ENCODE results near the gene CD8A.

Gene CD8A

DNA sequence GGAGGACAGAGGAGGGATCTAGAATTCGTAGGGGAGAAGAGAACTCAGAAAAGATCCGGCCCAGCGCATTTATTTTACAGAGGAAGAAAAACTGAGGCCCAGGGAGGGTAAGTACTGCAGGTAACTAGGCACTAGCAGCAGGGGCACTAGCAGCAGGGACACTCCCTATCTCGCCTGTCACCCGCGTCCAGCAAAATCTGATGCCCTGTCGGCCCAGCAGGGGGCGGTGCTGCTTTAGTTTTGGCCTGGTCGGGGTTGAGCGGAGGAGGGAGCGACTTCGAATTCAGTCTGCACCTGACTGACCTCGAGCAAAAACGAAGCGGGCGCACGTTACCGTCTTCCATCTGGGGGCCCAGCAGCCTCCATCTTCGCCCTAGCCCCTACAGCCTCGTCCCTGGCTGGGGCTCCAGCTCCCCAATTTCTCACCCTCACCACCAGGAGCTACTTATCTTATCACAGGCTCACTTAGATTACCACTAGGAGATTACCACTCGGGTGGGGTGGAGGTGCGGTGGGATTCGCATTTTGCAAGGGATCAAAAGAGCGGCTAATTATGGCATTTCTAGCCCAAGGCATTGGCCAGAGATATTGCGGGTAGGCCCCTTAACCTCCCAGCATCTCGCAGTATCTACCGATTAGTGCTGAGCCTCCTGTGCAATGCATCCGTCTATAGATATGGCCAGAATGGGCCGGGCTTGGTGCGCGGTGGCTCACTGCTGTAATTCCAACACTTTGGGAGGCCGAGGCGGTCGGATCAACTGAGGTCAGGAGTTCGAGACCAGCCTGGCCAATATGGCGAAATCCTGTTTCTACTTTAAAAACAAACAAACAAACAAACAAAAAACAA, 17.8 kb upstream of the CD8A start:
- DNase-seq (ENCODE audit: low read depth in 3 of 3) = peak; percentile 87 to 91 (median 87)

DNA sequence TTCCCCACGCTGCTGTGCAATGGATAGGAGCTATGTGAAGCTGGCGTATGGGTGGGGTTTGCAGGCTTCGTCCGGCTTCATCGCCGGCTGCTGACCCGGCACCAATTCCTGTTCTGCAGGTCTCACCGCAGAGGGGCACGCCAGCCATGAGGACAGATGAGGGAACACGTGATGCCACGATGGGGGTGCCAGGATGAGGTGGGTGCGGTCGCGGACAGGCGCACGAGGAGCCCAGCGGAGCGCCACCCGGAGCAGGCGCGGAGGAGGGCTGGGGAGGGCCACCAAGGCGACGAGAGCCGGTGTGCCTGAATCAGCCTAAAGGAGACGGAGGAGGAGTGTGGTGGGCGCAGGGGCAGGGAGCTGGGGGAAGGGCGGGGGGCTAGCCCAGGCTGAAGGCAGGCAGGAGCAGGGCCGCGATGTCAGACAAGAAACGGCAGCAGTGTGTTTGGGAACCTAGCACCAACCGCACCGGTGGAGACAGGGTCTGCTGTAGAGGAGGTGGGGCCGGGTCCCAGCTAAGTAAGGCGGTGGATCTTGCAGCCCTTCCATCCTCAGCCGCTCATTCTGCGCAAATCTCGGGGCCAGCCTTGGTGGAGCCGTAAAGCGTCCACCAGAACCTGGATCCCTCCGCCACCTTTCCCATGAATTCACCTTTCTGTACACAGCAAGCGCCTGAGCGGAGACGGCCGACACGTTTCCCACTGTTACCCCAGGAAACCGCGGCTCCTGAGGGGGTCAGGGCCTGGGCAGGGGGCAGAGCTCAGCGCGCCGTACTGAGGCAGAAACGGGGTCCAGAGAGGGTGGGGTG, 17.0 kb upstream of the CD8A start:
- DNase-seq (ENCODE audit: low read depth in 3 of 3) = no peak

DNA sequence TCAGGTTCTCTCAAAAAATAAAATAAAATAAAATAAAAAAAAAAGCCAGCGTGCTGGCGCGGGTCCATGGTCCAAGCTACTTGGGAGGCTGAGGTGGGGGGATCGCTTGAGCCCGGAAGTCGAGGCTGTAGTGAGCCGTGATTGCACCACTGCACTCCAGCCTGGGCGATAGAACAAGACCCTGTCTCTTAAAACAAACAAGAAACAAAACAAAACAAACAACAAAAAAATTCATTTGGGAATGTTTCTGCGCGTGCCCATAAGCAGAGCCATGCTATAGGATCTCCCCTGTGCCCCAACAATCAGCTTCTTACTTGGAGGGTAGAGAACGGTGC, 16.4 kb upstream of the CD8A start:
- no peak for DNase-seq (ENCODE audit: low read depth in 3 of 3)

DNA sequence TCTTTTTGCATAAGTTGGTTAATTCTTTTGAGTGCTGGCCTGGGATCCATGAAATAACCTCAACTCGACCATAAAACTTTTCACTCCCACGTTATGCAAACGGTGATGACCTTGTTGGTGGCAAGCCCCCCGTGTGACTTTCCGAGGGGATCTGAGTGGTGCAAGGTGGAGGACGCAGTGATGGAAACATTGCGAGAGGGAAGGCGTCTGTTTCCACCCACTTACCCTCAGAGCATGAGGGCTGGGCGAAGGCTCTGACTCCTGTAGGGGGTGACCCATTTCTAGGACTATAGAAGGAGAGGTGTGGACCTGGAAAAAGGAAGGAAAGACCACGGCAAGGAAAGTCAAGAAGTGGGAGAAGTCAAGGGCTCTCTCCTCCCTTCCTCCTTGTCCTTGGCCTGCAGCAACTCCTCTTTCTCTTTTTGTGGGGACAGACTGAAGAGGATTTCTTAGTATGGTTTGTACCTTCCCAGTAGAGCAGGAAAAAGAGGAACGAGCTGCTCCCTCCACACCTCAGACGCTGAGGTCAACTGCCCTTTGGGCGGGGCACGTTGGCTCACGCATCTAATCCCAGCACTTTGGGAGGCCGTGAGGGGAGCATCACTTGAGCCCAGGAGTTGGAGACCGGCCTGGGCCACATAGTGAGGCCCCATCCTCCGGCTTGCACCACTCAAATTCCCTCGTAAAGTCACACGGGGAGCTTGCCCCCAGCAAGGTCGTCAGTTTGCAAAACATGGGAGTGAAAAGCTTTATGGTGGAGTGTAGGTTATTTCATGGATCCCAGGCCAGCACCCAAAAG, 15.5 kb upstream of the CD8A start:
- DNase-seq (ENCODE audit: low read depth in 3 of 3) = no peak

DNA sequence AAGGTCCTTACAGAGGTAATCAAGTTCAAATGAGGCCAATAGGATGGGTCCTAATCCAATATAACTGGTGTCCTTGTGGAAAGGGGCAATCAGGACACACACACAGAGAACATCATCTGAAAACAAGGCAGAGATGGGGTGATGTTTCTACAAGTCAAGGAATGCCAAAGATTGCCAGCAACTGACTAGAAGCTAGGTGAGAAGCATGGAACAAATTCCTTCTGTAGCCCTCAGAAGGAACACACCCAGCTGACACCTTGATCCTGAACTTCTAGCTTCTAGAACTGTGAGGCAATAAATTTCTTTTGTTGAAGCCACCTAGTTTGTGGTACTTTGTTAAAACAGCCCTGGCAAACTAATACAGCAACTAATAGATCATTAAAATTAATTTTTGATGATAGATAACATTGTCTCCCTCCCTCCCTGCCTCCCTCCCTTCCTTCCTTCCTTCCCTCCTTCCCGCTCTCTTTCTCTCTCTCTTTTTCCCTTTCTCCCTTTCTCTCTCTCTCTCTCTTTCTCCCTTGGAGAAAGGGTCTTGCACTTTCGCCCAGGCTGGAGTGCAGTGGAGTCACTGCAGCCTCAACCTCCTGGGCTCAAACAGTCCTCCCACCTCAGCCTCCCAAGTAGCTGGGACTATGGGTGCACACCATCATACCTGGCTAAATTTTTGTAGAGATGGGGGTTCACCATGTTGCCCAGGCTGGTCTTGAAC, 10.3 kb upstream of the CD8A start:
- DNase-seq (ENCODE audit: low read depth in 3 of 3) = no peak

DNA sequence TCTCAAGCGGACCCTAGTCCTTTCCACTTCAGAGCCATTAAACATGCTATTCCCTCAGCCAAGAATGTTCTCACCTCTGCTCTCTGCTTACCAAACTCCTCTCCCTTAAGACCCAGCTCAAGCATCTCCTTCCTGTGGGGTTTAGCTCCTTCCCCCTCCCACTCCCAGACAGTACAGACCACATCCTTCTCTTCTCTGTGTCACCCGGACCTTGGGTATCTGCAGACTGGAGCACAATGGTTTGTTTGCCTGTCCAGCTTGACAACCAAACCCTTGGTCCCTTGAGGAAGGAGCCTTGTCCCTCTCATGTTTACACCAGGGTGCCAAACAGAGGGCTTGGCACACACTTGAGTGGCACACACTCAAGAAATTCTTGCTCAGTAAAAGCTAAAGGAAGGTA, 4.1 kb upstream of the CD8A start:
- DNase-seq (ENCODE audit: low read depth in 3 of 3) = no peak

DNA sequence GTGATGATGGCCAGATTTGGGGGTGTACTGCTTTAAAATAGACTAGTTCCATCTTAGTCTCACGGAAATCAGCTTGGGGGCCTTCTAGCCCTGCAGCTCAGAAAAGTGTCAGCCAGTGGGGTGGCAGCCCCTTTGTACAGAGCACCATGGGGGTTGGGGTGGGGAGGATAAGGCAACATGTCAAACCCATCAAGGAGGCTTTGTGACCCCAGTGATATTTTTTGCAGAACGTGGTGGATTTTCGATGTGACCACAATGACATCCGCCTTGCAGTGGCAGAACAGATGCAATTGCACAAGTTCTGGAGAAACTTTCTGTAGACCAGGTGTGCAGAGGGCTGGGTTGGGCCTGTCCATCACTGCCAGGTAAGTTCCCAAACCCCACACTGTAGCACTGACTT, 3.0 kb upstream of the CD8A start:
- no peak for DNase-seq (ENCODE audit: low read depth in 3 of 3)

DNA sequence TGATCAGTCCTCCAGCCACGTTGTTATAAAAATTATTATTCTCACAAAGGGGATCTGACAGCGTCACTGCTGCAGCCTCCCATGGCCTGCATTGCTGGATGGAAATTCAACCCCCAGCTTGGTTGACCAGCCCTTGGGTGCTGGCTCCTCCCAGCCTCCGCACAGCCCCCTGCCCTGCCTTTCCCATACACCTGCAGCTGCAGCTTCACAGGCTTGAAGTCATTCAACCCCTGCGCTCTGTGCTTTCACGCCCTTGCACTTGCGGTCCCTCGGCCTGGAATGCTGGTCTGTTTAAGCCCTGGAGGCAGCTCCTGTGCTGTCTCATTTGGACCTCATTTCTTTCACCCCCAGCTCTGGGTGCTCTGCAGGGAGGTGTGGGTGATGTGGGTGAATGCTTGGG, 860 bp upstream of the CD8A start:
- DNase-seq (ENCODE audit: low read depth in 3 of 3) = no peak

DNA sequence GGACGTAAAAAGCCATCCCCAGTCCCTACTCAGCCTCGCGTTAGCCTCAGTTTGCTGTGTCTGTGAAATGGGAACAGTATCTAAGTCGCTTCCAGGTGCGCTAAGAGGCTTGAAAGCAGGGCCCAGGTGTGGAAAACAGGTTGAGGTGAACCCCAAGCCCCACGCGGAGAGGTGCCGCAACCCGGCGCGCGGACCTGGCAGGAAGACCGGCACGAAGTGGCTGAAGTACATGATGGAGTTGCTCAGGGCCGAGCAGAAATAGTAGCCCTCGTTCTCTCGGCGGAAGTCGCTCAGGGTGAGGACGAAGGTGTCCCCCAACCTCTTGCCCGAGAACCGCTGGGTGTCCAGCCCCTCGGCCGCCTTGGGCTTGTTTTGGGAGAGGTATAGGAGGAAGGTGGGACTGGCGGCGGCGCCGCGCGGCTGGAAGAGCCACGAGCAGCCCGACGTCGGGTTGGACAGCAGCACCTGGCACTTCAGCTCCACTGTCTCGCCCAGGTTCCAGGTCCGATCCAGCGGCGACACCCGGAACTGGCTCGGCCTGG, 508 bp downstream of the CD8A start:
- DNase-seq (ENCODE audit: low read depth in 3 of 3) = no peak

DNA sequence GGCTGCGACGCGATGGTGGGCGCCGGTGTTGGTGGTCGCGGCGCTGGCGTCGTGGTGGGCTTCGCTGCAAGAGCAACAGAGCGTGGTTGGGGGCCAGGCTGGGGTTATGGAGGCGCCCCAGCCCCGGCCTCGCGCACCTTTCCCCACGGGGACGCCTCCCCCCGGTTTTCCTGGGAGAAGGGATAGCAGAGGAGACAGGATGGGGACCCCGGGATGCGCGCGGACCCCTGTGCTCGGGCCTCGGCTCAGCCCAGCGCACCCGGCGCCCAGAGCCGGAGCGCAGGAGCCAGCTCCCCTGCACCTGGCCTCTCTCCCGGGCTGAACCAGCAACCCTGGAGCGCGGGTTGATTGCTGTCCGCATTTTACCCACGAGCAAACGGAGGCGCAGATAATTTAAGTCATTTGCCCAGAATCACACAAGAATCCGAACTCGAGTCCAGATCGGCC, 1.0 kb downstream of the CD8A start:
- DNase-seq (ENCODE audit: low read depth in 3 of 3) = no peak

DNA sequence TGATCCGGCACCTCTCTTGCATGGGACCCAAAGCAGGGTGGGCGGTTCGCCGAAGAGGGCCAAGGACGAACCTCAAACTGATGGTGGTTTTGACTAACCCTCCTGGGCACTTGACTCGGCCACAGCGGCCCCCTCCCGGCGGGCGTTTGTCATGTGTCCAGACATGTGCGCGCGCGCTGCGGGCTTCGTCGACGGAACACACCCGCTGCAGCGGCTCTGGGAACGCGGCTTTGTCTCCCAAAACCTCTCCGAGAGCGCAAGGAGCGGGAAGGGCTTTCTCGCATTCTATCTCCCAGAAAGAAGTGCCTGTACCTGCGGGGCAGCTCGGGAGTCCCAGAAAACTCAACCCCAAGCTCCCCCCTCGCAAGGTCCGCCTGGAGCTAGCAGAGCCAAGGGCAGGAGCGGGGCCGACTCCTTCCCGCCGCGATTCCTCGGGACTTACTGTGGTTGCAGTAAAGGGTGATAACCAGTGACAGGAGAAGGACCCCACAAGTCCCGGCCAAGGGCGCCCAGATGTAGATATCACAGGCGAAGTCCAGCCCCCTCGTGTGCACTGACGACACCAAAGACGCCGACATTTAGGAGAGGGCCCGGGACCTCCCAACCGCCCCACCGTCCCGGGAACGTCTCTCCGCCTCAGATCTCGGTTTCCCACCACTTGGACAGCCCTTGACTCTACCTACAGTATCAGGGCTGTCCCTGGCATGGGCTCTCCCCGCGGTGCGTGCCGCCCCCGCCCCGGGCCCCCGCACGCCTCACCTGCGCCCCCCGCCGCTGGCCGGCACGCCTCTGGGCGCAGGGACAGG, 1.6 kb downstream of the CD8A start:
- no peak for DNase-seq (ENCODE audit: low read depth in 3 of 3)

DNA sequence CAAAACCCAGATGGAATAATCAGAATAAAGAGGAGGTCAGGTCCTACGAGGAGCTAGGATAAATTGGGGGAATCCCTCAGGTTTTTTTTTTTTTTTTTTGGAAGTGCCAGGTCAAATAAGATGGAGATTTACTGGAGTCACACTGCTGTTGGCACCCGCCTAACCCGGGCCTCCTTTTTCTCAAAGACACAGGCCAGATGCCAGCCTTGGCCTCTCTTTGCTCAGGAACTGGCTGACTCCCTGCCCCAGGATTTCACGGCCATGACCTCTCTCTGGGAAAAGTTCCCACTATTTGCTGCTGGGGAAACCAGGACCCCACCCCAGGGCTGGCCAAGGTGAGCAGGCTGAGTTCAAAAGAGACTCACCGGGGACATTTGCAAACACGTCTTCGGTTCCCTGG, 2.5 kb downstream of the CD8A start:
- DNase-seq (ENCODE audit: low read depth in 3 of 3) = no peak

DNA sequence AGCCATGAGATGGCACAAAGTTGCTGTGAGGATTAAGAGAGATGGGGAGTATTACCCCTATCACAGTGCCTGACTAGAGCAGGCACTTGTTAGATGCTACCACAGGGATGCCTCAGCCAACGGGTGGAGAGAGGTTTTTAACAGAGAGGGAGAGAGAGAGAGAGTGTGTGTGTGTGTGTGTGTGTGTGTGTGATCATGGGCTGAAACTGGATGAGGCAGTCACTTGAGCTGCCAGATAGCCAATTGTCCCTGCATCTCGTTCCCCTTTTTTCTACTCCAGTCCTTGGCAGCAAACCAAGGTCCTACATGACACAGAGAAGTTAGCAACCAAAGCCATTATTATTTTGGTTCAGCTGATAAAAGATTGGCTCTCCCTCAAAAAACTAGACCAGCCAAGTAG, 3.0 kb downstream of the CD8A start:
- no peak for DNase-seq (ENCODE audit: low read depth in 3 of 3)

DNA sequence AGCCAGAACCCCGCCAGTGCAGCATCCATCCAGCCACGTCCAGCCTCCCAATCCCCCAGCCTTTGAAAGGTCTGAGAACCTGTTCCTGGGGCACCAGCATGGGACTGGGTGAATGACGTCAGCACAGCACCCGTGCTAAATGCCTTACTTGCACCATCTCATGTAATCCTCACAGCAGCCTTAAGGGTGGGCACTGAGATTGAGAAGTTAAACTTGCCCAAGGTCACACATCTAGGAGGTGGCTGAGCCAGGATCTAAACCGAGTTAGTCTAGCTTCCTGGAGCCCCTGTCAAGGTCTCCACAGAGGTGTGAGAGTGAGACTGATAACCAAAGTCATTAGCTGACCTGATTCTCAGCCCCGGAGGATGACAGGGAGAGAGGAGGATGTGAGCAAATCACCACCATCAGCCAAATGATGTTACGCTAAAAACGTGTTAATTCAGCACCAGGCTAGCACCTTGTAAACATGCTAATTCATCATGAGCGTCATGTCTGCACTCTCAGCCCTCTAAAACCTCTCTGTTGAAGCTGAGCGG, 4.6 kb downstream of the CD8A start:
- DNase-seq (ENCODE audit: low read depth in 3 of 3) = no peak

DNA sequence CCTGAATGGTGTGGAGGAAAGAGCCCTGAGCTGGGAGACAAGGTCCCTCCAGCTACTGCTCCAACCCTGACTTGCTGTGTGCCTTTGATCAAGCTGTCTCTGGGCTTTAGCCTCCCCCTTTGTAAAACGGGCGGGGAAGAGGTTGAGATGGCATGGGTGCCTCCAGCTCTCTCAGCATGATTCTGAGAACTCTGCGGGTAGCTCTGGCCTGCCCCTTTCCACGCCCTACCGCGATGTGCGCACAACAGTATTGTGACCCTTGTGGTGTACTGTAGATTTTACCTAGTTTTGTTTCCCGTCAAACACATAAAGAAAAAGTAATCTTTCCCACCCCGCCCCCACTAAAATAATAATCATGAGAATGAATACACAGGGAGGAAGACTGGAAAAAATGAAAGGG, 5.3 kb downstream of the CD8A start:
- no peak for DNase-seq (ENCODE audit: low read depth in 3 of 3)

DNA sequence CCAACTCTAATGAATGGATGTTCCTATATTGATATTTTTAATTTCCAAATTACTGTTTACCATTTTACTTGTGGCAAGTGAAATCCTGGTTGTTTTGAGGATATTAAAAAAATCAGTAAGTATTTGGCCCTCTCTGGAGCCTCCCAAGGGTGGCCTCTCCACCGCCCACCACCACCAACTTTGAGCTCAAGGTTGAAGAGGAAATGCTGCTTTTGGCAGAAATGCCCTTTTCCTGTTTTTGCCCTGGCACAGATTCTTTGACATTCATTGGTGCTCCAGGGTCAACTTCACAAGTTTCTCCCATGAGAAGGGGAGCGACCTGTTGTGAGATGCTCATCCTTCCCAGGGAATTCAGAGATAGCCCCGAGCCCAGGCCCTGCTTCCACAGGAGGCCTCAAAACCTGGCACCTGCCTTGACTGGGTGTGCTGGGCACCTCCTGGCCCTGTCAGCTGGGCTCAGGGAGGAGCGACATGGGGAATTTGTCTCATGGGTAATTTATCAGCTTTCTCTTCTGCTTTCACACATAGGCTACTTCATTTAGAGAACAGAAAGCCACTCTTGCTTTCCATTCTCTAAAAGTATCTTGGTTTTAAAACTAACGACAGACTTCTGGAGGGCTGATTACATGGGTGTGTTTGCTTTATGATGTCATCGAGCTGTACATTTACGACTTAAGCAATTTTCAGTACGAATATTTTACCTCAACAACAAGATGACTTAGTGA, 6.9 kb downstream of the CD8A start:
- DNase-seq (ENCODE audit: low read depth in 3 of 3) = no peak

DNA sequence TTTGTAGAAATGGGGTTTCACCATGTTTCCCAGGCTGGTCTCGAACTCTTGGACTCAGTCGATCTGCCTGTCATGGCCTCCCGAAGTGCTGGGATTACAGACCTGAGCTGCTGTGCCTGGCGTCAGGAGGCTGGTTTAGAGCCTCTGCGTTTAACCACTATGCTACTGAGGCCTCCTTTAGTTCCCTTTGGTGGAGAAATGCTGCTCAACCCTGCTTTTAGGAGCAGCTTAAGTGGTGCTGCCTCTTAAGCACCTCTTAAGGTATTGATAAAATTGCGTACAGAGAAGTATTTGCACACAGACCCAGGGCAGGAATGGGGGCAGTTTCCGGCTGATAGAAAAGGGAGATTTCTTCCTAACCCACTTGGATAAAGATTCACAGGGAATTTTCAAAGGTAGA, 8.0 kb downstream of the CD8A start:
- no peak for DNase-seq (ENCODE audit: low read depth in 3 of 3)

DNA sequence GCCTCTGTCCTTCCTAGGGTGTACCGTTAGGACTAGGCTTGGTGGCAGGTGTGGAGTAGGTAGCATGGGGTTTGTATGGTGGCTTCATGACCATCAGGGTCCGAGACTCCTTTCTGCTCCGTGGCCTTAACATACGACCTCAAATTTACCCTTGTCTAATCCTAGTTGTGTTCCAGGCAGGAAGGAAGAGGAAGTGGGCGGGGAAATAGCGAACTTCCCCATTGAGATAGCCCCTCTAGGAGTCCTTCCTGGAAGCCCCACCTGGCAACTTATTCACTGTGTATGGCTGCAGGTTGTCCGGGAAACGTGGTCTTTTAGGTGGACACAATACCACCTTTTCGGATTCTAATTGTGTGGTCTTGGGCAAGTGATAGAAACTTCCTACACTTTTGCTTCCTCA, 9.3 kb downstream of the CD8A start:
- DNase-seq (ENCODE audit: low read depth in 3 of 3) = no peak

DNA sequence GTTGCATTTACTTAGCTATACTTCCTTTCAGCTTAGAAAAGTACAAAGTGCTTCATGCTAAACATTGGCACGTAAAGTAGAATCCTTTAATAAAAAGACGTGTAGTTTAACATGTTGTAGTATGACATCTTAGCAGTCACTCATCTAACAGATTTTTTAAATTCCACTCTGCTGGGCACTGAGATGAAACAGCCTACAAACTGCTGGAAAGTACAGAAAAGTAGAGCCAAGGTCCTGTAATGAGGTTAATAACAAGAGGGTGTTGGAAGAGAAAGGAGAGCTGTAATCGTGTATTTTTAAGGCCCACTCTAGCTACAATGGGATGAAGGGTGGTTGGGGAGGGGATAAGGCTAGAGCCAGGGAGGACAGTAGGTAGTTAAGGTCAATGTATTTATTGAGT, 10.7 kb downstream of the CD8A start:
- DNase-seq (ENCODE audit: low read depth in 3 of 3) = no peak

DNA sequence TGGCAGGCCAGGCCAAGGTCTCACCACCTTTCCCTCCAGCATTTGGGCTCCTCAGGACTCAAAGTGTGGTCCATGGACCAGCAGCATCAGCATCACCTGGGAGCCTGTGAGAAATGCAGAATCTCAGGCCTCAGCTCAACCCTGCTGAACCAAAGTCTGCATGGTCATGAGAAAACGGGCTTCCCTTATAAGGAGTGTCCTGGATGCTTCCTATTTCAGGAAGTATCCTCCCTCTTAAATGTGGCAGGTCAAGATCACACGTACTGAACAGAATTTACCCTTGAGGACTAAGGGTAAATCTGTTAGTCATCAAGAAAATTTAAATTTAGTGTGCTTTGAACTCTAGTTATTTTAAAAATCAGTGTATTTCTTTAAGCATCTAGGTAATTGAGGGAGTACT, 11.8 kb downstream of the CD8A start:
- DNase-seq (ENCODE audit: low read depth in 3 of 3) = no peak
